SH-SY5Y (cell line): ENCODE data around the gene CHKA.

Experiments used
- GATA2 ChIP-seq: IDR thresholded peaks from 2 replicates; pipeline ENCODE4 v1.6.1; 2011; ENCODE audit warnings: mild to moderate bottlenecking, low read depth, low read length
- GATA3 ChIP-seq: IDR thresholded peaks from 2 replicates; pipeline ENCODE4 v1.6.1; 2011; ENCODE audit warnings: low read depth, mild to moderate bottlenecking, low read length, moderate library complexity

CHKA gene

DNA sequence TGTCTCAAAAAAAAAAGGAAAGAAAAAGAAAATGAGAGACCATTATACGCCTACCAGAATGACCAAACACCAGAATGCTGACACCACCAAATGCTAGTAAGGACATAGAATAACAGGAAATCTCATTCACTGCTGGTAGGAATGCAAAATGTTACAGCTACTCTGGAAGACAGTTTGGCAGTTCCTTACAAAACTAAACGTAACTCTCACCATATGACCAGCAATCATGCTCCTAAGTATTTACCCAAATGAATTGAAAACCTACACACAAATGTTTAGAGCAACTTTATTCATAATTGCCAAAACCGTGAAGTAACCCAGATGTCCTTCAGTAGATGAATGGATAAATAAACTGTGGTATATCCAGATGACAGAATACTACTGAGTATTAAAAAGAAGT is 7.2 kb downstream of the CHKA start:
- no peak for TF ChIP-seq GATA3
- TF ChIP-seq GATA2 = no peak

DNA sequence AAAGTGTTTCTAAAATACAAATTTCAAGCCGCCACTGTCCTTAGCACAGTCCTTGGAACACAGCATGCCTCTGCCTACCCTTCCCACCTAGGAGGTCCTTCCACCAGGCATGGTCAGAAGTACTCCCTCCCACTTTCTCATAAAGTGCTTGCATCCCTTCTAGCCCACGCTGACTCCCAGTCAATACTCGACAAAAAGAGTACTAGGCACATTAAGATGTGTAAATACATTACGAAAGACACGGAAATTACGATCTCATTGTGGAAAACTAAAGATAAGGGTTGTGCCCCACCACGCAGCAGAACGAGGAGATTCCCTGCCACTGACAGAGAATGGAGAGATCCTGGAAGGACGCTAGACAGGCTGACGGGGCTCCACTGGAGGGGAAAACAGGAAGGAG is 13.5 kb downstream of the CHKA start:
- TF ChIP-seq GATA3 (no peak), GATA2 (no peak)

DNA sequence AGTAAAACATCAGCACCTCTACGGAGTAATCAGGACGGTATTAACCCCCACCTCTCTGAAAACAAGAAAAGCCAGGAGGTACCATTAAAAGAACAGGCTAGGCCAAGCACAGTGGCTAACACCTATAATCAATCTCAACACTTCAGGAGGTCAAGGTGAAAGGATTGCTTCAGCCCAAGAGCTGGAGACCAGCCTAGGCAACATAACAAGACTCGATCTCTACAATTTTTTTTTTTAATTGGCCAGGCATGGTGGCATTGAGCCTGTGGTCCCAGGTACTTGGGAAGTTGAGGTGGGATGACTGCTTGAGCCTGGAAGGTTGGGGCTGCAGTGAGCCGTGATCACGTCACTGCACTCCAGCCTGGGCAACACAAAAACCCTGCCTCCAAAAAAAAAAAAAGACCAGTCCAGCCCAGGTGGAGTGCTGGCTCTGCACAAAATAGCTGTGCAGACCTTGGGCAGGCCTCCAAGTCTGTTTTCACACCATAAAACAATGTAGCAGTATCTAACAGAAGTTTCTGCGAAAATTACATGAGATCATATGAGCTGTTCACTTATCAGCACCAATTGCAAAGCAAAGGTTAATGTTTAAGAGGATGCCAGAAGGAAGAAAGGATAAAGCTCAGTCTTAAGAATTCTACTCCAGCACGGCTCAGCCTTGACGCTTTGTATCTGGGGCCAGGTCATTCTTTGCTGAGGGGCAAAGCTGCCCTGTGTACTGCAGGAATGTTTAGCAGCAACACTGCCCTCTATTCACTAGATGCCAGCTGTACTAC is 14.8 kb downstream of the CHKA start:
- TF ChIP-seq GATA2 (no peak), GATA3 (no peak)

DNA sequence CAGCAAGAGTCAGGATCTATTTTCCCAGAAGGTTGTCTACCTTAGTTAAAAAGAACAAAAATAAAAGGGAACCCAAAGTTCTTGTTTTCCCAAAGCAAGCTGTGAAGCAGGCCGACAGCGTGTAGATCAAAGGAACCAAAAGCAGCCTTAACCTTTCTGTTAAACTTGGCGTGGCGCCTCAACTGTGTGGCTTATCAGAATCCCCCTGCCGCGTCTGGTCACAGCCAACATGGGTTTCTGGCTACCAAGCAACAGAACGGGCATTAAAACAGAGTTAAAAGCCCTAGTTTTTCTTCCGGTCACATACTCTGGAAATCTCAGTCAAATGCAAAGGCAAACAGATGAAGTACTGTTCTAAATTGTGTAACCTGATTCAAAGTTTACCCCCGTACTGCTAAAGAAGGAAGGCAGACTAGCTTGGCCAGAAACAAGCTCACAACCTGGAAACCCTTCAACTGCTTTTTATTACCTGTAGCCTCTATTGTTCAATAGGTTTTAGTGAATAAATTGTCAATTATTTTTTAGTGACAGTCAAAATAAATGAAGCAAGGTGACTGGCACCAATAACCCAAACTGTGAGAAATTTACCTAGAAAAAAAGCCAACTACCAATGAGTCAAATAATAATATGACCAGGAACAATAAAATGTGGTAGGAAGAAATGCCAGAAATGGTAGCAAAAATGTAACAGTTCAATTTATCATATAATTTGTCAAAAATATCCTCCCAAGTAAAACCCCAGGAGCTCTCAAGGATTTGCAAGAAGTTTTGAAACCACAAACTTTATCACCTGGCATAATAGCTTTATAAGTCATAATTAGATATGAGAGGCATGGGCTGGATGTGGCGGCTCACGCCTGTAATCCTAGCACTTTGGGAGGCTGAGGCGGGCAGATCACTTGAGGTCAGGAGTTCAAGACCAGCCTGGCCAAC is 21.4 kb downstream of the CHKA start:
- TF ChIP-seq GATA3 = no peak
- TF ChIP-seq GATA2 = no peak

DNA sequence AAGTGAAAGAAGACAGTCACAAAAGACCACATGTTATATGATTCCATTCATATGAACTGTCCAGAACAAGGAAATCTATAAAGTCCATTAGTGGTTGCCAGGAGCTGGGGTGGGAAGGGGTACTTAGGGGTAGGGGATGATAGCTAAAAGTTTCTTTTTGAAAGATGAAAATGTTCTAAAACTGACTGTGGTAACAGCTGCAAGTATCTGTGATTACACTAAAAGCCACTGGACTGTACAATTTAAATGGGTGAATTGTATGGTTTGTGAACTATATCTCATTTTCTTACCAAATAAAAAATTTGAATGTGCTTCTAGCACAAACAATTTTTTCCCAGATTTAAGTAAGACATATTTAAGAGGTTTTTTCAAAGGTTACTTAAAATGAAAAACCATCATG is 22.1 kb downstream of the CHKA start:
- TF ChIP-seq GATA2 = no peak
- no peak for TF ChIP-seq GATA3

DNA sequence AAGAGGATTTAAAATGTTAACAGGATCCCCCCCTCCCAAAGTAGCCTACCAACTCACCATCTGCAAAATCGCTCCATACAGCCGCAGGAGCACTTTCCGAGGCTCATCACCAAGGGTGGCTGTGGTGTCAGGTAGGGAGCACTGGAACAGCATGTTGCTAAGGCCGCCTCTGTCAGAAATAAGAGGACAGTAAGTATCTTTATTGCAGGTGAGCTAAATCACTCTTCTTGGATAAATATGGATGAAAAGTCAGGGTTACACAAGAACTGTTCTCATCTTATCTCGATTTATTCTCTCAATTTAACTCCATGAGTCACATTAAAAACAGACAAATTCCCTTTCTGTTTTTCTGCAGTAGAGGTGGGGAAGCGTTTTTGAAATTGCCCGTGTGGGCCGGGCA is 24.2 kb downstream of the CHKA start:
- TF ChIP-seq GATA2 = no peak
- TF ChIP-seq GATA3 = no peak

DNA sequence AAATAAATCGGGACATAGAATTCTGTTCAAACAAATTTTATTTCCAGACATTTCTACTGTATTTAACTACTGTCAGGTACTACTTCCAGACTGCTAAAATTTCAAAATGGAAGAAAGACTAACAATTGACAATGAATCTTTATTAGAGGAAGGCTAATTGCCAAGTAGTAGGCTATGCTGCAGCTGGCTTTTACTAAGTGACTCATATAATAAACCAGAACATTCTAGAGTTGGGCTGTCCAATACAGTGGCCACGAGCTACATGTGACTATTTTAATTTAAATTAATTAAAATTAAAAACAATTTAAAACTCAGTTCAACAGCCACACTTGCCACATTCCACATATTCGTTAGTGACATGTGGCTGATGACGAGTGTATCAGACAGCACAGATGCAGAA is 27.6 kb downstream of the CHKA start:
- no peak for TF ChIP-seq GATA3
- TF ChIP-seq GATA2 = no peak

DNA sequence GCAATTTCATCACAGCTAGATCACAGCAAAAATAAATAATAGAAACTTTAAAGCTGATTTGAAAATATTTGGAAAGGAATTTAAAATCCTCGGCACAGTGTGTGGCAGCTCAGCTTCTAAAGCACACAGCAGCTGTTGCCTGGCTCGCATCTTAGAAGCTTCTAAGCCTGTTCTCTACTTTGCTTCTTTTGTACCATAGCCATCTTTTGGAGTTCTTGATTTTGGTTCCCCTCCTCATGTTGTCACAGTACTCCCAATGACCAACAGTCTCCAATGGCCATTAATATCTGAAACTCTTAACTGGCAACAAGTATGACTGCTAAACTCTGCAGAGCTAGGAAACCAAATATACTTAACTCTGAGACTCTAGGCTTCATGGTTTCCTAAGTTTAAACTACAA is 28.8 kb downstream of the CHKA start:
- TF ChIP-seq GATA2 (no peak), GATA3 (no peak)

DNA sequence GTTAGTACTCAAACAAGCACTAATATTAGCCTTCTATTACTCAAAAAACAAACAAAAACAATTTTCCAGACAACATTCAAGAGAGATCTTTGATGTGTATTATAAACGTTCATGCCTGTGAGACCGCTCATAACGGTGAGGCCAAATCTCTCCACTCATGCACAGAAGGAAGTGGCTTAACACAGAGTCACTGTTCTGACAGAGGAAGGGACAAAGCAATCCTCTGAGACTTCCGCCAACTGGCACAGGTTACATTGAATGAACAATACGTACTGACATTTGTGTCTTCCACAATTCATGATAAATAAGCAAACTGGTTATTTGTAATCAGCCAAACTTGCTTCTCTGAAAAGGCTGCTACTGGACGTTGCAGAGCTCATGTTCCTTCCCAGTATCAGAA is 30.5 kb downstream of the CHKA start:
- TF ChIP-seq GATA3 = no peak
- no peak for TF ChIP-seq GATA2

DNA sequence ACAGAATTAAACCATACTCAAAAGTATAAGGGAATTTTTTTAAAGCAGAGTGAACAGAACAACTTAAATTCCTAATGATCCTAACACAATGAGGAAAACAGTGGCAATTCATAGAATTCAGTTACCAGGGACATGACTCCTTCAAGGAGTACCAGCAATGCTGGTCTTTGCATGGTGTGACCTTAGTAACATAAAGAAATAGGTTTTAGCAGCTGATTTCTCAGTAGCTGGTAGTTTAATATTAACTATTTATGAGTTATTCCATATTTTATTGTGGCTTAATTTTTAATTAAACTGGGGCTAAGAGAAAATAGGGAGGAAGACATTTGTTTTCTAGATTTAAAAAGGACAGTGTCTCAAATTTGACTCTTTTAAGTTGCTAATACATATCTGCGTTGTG is 30.9 kb downstream of the CHKA start:
- TF ChIP-seq GATA2 (no peak), GATA3 (no peak)

DNA sequence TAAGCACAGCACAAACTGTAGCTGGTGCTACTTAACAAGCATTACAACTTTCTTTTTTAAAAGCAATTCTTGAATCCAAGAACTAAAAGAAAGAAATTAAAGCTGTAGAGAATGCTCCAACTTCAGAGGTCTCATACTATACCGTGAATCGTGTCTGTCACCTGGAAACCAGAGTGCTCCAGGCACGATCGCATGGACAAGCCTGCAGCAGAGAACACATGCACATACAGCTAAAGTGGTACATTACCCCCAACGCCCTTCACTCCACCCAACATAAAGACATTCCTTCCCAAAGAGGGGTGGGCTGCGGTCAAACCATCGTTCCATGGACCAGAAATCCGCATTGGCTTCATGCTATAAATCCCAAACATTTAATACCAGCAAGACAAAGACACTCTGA is 31.5 kb downstream of the CHKA start:
- TF ChIP-seq GATA2 (no peak), GATA3 (no peak)

DNA sequence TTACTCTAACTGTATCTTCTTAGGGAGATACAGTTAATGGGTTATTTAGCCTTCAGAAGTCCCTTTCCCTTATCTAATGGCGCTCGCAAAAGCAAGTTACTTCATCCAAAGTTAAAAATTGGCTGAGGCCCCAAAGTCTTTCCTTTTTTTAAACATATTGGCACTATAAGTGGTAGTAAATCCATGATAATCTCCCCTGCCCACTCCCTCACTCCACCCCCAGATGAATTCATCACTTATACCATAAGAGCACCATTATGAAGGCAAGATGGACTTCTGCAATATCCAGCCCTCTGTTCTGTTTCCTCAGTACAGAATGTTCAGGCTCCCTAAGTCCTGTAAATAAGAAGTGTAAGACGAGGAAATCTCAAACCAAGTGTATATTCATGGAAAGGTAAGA is 37.7 kb downstream of the CHKA start:
- TF ChIP-seq GATA2 = no peak
- TF ChIP-seq GATA3 = no peak

DNA sequence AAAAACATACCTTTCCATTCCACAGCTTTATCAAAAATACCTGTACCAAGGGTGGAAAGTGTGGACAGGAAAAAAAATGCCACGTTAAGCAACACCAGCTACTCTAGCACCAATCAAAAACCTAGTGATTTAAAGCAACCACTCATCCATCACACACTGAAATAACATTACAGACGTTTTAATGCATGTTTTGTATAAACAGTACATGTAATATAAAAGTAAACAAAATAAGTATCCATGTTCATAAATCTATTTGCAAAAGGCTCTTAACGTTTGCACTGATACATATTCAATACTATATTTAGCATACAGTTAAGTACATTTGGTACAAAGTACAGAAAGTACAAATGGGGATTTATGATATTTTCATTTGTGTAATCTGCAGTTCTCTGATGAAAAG is 38.7 kb downstream of the CHKA start:
- TF ChIP-seq GATA2 (no peak), GATA3 (no peak)

DNA sequence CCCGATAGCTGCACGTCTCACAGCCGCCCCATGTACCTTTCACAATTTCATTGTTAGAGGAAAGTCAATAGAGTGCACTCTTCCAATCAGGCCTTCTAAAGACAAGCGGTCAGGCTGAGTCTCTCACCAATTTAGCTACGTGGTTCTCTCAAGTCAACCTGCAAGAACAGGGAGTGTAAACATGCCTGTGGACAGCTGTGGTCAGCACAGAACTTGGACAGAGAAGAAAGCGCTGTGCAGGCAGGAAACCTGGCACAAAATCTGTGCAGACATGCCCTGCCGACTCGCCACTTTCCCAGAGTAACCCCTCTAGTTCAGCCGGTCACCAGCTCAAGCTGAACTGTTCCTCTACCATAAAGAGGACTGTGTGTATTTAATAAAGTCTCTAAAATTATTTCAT is 39.5 kb downstream of the CHKA start:
- TF ChIP-seq GATA2 = no peak
- TF ChIP-seq GATA3 = no peak

DNA sequence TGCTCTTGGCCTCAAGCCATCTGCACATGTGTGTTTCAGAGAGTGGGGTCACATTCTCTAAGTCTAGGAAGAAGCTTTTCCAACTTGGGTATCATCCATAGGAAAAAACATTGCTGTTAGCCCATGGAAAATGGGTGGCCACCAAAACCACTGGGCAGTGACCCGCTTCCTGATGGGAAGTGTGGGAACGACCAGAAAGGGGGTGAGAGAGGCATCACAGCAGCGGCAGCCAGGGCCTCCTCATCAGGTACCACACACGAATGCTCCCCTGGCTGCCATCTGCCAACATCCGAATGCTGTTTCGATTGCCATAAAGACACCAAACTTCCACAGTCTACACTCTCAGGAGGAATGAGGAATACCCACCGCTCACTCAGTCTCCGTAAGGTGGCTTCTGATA is 40.3 kb downstream of the CHKA start:
- TF ChIP-seq GATA2 (no peak), GATA3 (no peak)
